IMR-90 (cell line): Measurements from ENCODE around the gene OGDHL. TPM values are rescaled to one million over a fixed set of nuclear protein-coding genes. Genes with fewer than 3 reads are reported as not detected.

Source experiments
- ATAC-seq: fragments of 200-7000 bp; cut with Tn5 transposase; 2 replicates; pipeline ENCODE4 v1.9.1; 2020; ENCODE audit warnings: low read depth, mild to moderate bottlenecking, moderate library complexity
- BruUV-seq: library from RNA; stranded (reverse); fragments of 400-500 nt; replicated peaks from 2 replicates; lab custom pipeline; 2021; lab: Mats Ljungman, UMichigan
- CTCF ChIA-PET: fragments of 300-600 bp; formaldehyde crosslinking; extraction: SDS; loops from one replicate; lab custom pipeline; 2021; ENCODE audit warnings: antibody characterized with exemption; lab: Yijun Ruan, JAX
- POLR2A ChIA-PET: fragments of 300-600 bp; sonication (Branson Sonifier 250); formaldehyde crosslinking; loops from one replicate; lab custom pipeline; 2022; ENCODE audit warnings: antibody characterized with exemption; ENCODE audit not compliant: unreplicated experiment; lab: Charles Lee
- DNase-seq: peaks from one replicate; pipeline ENCODE4 v3.0.0; 2013
- H2AFZ ChIP-seq: replicated peaks from 2 replicates; pipeline ENCODE3; 2013; ENCODE audit warnings: low read length, mild to moderate bottlenecking; ENCODE audit not compliant: poor library complexity
- H2AK5ac ChIP-seq: 2 replicates; pipeline ENCODE4 v1.6.1; 2013; ENCODE audit warnings: low read depth, low read length, inconsistent platforms
- H2AK9ac ChIP-seq: replicated peaks from 2 replicates; pipeline ENCODE3; 2013; ENCODE audit warnings: mild to moderate bottlenecking, low read depth, low read length, moderate library complexity; ENCODE audit not compliant: poor library complexity
- H2BK120ac ChIP-seq: 2 replicates; pipeline ENCODE4 v1.6.1; 2013; ENCODE audit warnings: low read depth, low read length, inconsistent platforms
- H2BK15ac ChIP-seq: 3 replicates; pipeline ENCODE4 v1.6.1; 2013; ENCODE audit warnings: low read depth, low read length, inconsistent platforms
- H2BK20ac ChIP-seq: 2 replicates; pipeline ENCODE4 v1.6.1; 2013; ENCODE audit warnings: low read depth, mild to moderate bottlenecking, inconsistent platforms, low read length, moderate library complexity
- H2BK5ac ChIP-seq: 2 replicates; pipeline ENCODE4 v1.6.1; 2013; ENCODE audit warnings: mild to moderate bottlenecking, low read depth, low read length, inconsistent platforms; ENCODE audit not compliant: poor library complexity, severe bottlenecking
- H3K14ac ChIP-seq: replicated peaks from 2 replicates; pipeline ENCODE4 v1.6.1; 2013; ENCODE audit warnings: low read depth, low read length, inconsistent platforms
- H3K18ac ChIP-seq: 2 replicates; pipeline ENCODE4 v1.6.1; 2013; ENCODE audit warnings: low read depth, low read length, control low read depth
- H3K23ac ChIP-seq: 2 replicates; pipeline ENCODE4 v1.6.1; 2013; ENCODE audit warnings: low read depth, low read length, inconsistent platforms
- H3K27ac ChIP-seq: 2 replicates; pipeline ENCODE4 v1.5.1; 2013; ENCODE audit warnings: mild to moderate bottlenecking, control low read depth, low read length; ENCODE audit not compliant: insufficient read depth
- H3K27me3 ChIP-seq: 2 replicates; pipeline ENCODE4 v1.6.1; 2013; ENCODE audit warnings: low read length; ENCODE audit not compliant: control insufficient read depth, insufficient read depth
- H3K36me3 ChIP-seq: 2 replicates; pipeline ENCODE4 v1.6.1; 2013; ENCODE audit warnings: low read length, mixed read lengths; ENCODE audit not compliant: control insufficient read depth, insufficient read depth
- H3K4ac ChIP-seq: 2 replicates; pipeline ENCODE4 v1.6.1; 2013; ENCODE audit warnings: low read depth, low read length, inconsistent platforms
- H3K4me1 ChIP-seq: 2 replicates; pipeline ENCODE4 v1.6.1; 2013; ENCODE audit warnings: low read length, mixed read lengths; ENCODE audit not compliant: control insufficient read depth, insufficient read depth
- H3K4me2 ChIP-seq: 2 replicates; pipeline ENCODE4 v1.6.1; 2013; ENCODE audit warnings: low read depth, mild to moderate bottlenecking, control low read depth, low read length, moderate library complexity
- H3K4me3 ChIP-seq: 2 replicates; pipeline ENCODE4 v1.5.1; 2013; ENCODE audit warnings: low read depth, mild to moderate bottlenecking, control low read depth, low read length, moderate library complexity; ENCODE audit not compliant: insufficient read depth
- H3K56ac ChIP-seq: 2 replicates; pipeline ENCODE4 v1.6.1; 2013; ENCODE audit warnings: low read length, inconsistent platforms; ENCODE audit not compliant: insufficient read depth; ENCODE audit errors: extremely low read depth
- H3K79me1 ChIP-seq, 2 experiments: 2 replicates each; pipeline ENCODE4 v1.6.1; 2013; ENCODE audit warnings: low read length in 2 of 2, inconsistent platforms in 1 of 2, low read depth in 1 of 2
- H3K9ac ChIP-seq: 2 replicates; pipeline ENCODE4 v1.6.1; 2013; ENCODE audit warnings: low read depth, low read length, control low read depth
- H3K9me1 ChIP-seq: 2 replicates; pipeline ENCODE4 v1.6.1; 2013; ENCODE audit warnings: low read length, inconsistent platforms; ENCODE audit not compliant: insufficient read depth
- H3K9me3 ChIP-seq: 2 replicates; pipeline ENCODE4 v1.6.1; 2013; ENCODE audit warnings: low read length; ENCODE audit not compliant: control insufficient read depth, insufficient read depth
- H4K20me1 ChIP-seq: 2 replicates; pipeline ENCODE4 v1.6.1; 2013; ENCODE audit warnings: low read length, inconsistent platforms; ENCODE audit not compliant: insufficient read depth
- H4K5ac ChIP-seq: 2 replicates; pipeline ENCODE4 v1.6.1; 2013; ENCODE audit warnings: mild to moderate bottlenecking, low read depth, low read length, control low read depth
- H4K8ac ChIP-seq, 2 experiments: 2 replicates each; pipeline ENCODE4 v1.6.1; 2013; ENCODE audit warnings: low read depth in 2 of 2, low read length in 2 of 2, control low read depth in 1 of 2, inconsistent platforms in 1 of 2
- H4K91ac ChIP-seq: 2 replicates; pipeline ENCODE4 v1.6.1; 2013; ENCODE audit warnings: low read depth, low read length, inconsistent platforms; ENCODE audit not compliant: insufficient read depth
- BHLHE40 ChIP-seq: fragments of 150-350 bp; IDR thresholded peaks from 2 replicates; pipeline ENCODE4 v1.6.1; 2016; ENCODE audit warnings: mild to moderate bottlenecking, low read depth, low read length
- CEBPB ChIP-seq: IDR thresholded peaks from 2 replicates; pipeline ENCODE4 v1.6.1; 2012; ENCODE audit warnings: low read depth, low read length, improper control_type of control experiment
- CHD1 ChIP-seq: IDR thresholded peaks from 2 replicates; pipeline ENCODE4 v1.6.1; 2012; ENCODE audit warnings: low read depth, low read length, improper control_type of control experiment
- CTCF ChIP-seq: conservative IDR thresholded peaks from 2 replicates; pipeline ENCODE4 v1.5.1; 2012; ENCODE audit warnings: mild to moderate bottlenecking, low read depth, low read length, improper control_type of control experiment
- ELK1 ChIP-seq: fragments of 150-350 bp; IDR thresholded peaks from 2 replicates; pipeline ENCODE4 v1.6.1; 2016; ENCODE audit warnings: low read depth, mild to moderate bottlenecking, low read length, moderate library complexity, borderline replicate concordance
- FOS ChIP-seq: fragments of 150-350 bp; IDR thresholded peaks from 2 replicates; pipeline ENCODE4 v1.6.1; 2016; ENCODE audit warnings: low read depth, low read length
- MAFK ChIP-seq: IDR thresholded peaks from 2 replicates; pipeline ENCODE4 v1.6.1; 2012; ENCODE audit warnings: low read depth, low read length, improper control_type of control experiment
- MAZ ChIP-seq: IDR thresholded peaks from 2 replicates; pipeline ENCODE4 v1.6.1; 2012; ENCODE audit warnings: low read depth, mild to moderate bottlenecking, low read length, improper control_type of control experiment, moderate library complexity, borderline replicate concordance
- MXI1 ChIP-seq: IDR thresholded peaks from 2 replicates; pipeline ENCODE4 v1.6.1; 2012; ENCODE audit warnings: low read depth, mild to moderate bottlenecking, low read length, moderate library complexity, borderline replicate concordance
- NFE2L2 ChIP-seq: fragments of 150-350 bp; IDR thresholded peaks from 2 replicates; pipeline ENCODE4 v1.6.1; 2016; ENCODE audit warnings: low read depth, mild to moderate bottlenecking, low read length
- POLR2A ChIP-seq: IDR thresholded peaks from 2 replicates; pipeline ENCODE4 v1.6.1; 2012; ENCODE audit warnings: mild to moderate bottlenecking, low read depth, low read length
- RAD21 ChIP-seq: IDR thresholded peaks from 2 replicates; pipeline ENCODE4 v1.6.1; 2012; ENCODE audit warnings: low read length, improper control_type of control experiment
- RCOR1 ChIP-seq: IDR thresholded peaks from 2 replicates; pipeline ENCODE4 v1.6.1; 2012; ENCODE audit warnings: mild to moderate bottlenecking, low read length, improper control_type of control experiment; ENCODE audit not compliant: insufficient replicate concordance
- RFX5 ChIP-seq: IDR thresholded peaks from 2 replicates; pipeline ENCODE4 v1.8.0; 2012; ENCODE audit warnings: low read depth, mild to moderate bottlenecking, low read length, moderate library complexity
- SMC3 ChIP-seq: fragments of 150-350 bp; IDR thresholded peaks from 2 replicates; pipeline ENCODE4 v1.6.1; 2016; ENCODE audit warnings: low read depth, mild to moderate bottlenecking, antibody characterized with exemption, low read length, moderate library complexity
- USF2 ChIP-seq: fragments of 150-350 bp; IDR thresholded peaks from 2 replicates; pipeline ENCODE4 v1.6.1; 2017; ENCODE audit warnings: mild to moderate bottlenecking, antibody characterized with exemption, low read length, low read depth
- WGBS, 2 experiments: methylation state at CpG; one replicate each; pipeline versions ENCODE4 v1.1.5 to v1.1.7; 2013; ENCODE audit warnings: missing lambda C conversion rate in 2 of 2; ENCODE audit not compliant: insufficient read length in 1 of 2; ENCODE audit errors: extremely low coverage in 2 of 2; 5-methylcytosine and 5-hydroxymethylcytosine counted together
- dilution Hi-C: fragments of 300-500 bp; cut with HindIII; formaldehyde crosslinking; loops from one replicate; pipeline ENCODE4 v1.14.3; 2018; ENCODE audit warnings: low sequenced_read_pairs; ENCODE audit not compliant: unreplicated experiment
- in situ Hi-C: fragments of 300-500 bp; cut with MboI; formaldehyde crosslinking; loops from 3 replicates; pipeline ENCODE4 v1.14.3; 2019; ENCODE audit warnings: low sequenced_read_pairs, inconsistent platforms, mixed read lengths
- intact Hi-C: fragments of 100-400 bp; cut with micrococcal nuclease; formaldehyde crosslinking; loops from 2 replicates; pipeline ENCODE4 v1.10.0; 2022
- polyA plus RNA-seq, 3 experiments: library from polyadenylated mRNA; depleted of rRNA; stranded (reverse); fragments of >200 nt; gene quantifications; 2 replicates each; pipeline ENCODE4 v1.2.3, GENCODE V29; 2012; ENCODE audit warnings: low replicate concordance in 1 of 3
- total RNA-seq: library from RNA; depleted of rRNA; stranded (reverse); fragments of >200 nt; gene quantifications from 2 replicates; pipeline ENCODE4 v1.2.3, GENCODE V29; 2012

OGDHL gene
- total and polyA plus RNA-seq, 2 of the 4 experiments (the other 2 are of a cell fraction) = 0.18 to 0.27 TPM

- BruUV-seq = no TSS peak
- no CpG with 5 or more reads among the region's 2 CpGs for WGBS, 2 experiments
- in situ Hi-C loops = no loop called here
These were observed 41.9 kb upstream of the OGDHL start for GRCh38 chr10:49803988-49804387.

More at GRCh38 chr10:49803988-49804387, 41.9 kb upstream of the OGDHL start:
- H3K56ac ChIP-seq = no peak overlapping the region
- no peak overlapping the region for H2AK5ac ChIP-seq
- H2BK120ac ChIP-seq = no peak overlapping the region
- H4K5ac ChIP-seq = no peak overlapping the region
- DNase-seq (no peak), ATAC-seq (no peak)
- H4K20me1 ChIP-seq = no peaks in the 10 kb centered on the region
- H3K27ac ChIP-seq = no peak overlapping the region
- H4K91ac ChIP-seq = no peak overlapping the region
- no peak overlapping the region for H3K4me2 ChIP-seq
- H2BK5ac ChIP-seq = no peak overlapping the region
- TF ChIP-seq MXI1 (no peak), MAFK (no peak), ELK1 (no peak), CEBPB (no peak), CHD1 (no peak), BHLHE40 (no peak), USF2 (no peak), RAD21 (no peak), NFE2L2 (no peak), MAZ (no peak), CTCF (no peak), RCOR1 (no peak), FOS (no peak), POLR2A (no peak), SMC3 (no peak), RFX5 (no peak)
- ChIA-PET POLR2A (no interaction called here), CTCF (no interaction called here)
- no peaks in the 10 kb centered on the region for H3K36me3 ChIP-seq
- no peaks in the 10 kb centered on the region for H3K9me1 ChIP-seq
- no peak overlapping the region for H2AK9ac ChIP-seq
- no peak overlapping the region for H3K9ac ChIP-seq
- no peaks in the 10 kb centered on the region for H3K79me1 ChIP-seq
- dilution Hi-C loops (no loop called here), intact Hi-C loops (no loop called here)
- no peak overlapping the region for H3K23ac ChIP-seq
- no peak overlapping the region for H3K14ac ChIP-seq
- no peaks in the 10 kb centered on the region for H3K4me1 ChIP-seq
- H3K4ac ChIP-seq = no peak overlapping the region
- no peak overlapping the region for H2BK15ac ChIP-seq
- H4K8ac ChIP-seq = no peak overlapping the region
- no peak overlapping the region for H3K4me3 ChIP-seq
- no peak overlapping the region for H2BK20ac ChIP-seq
- no peak overlapping the region for H3K18ac ChIP-seq
- no peaks in the 10 kb centered on the region for H3K9me3 ChIP-seq
- H3K27me3 ChIP-seq = no peaks in the 10 kb centered on the region
- H2AFZ ChIP-seq = no peak overlapping the region
